Esophagus squamous epithelium (tissue), 4 donors: Measurements from ENCODE around the gene TXNDC17.

Experiments used
- CTCF ChIP-seq, 6 experiments: fragments of 450-650 bp in 4 of 6; fragments of 200-600 bp in 2 of 6; sonication (generic) in 2 of 6; IDR thresholded peaks; one replicate each; pipeline ENCODE4 v1.5.1; 2016 to 2019; ENCODE audit warnings: antibody characterized with exemption in 6 of 6, mild to moderate bottlenecking in 4 of 6, moderate library complexity in 4 of 6
- POLR2A ChIP-seq, 4 donors: fragments of 450-650 bp; IDR thresholded peaks; one replicate each; pipeline ENCODE4 v1.6.1; 2017; ENCODE audit warnings: antibody characterized with exemption in 4 of 4, mild to moderate bottlenecking in 4 of 4, moderate library complexity in 3 of 4

GRCh38 chr17:6666557-6666956 is 25.7 kb downstream of the TXNDC17 start:
- TF ChIP-seq CTCF (IDR thresholded peaks at IDR 0.05) (no peak), POLR2A (IDR thresholded peaks at IDR 0.05) (no peak)
